Mesenchymal stem cell (in vitro differentiated cells and primary cell): ENCODE data around the gene SLC4A5.

Experiments used
- DNase-seq: peaks from one replicate; pipeline ENCODE4 v3.0.0-alpha.2; 2013
- H2AFZ ChIP-seq: one replicate; pipeline ENCODE4 v1.6.1; 2013; ENCODE audit warnings: low read depth, mild to moderate bottlenecking, control low read depth, inconsistent platforms, low read length, moderate library complexity
- H2AK5ac ChIP-seq: 2 replicates; pipeline ENCODE4 v1.6.1; 2013; ENCODE audit warnings: low read length, moderate library complexity, mild to moderate bottlenecking, inconsistent platforms; ENCODE audit not compliant: severe bottlenecking
- H2BK120ac ChIP-seq: one replicate; pipeline ENCODE4 v1.6.1; 2013; ENCODE audit warnings: low read depth, mild to moderate bottlenecking, inconsistent platforms, low read length, moderate library complexity
- H2BK12ac ChIP-seq, 2 experiments: one replicate each; pipeline ENCODE4 v1.6.1; 2013; ENCODE audit warnings: inconsistent platforms in 2 of 2, low read length in 2 of 2, mild to moderate bottlenecking in 2 of 2, moderate library complexity in 2 of 2, control low read depth in 1 of 2
- H2BK15ac ChIP-seq: one replicate; pipeline ENCODE4 v1.6.1; 2013; ENCODE audit warnings: mild to moderate bottlenecking, low read depth, inconsistent platforms; ENCODE audit not compliant: poor library complexity, severe bottlenecking
- H2BK5ac ChIP-seq: 2 replicates; pipeline ENCODE4 v1.6.1; 2013; ENCODE audit warnings: low read depth, mild to moderate bottlenecking, low read length, control low read depth, inconsistent platforms; ENCODE audit not compliant: poor library complexity, severe bottlenecking
- H3K14ac ChIP-seq, 2 experiments: one replicate each; pipeline ENCODE4 v1.6.1; 2013; ENCODE audit warnings: inconsistent platforms in 2 of 2, low read length in 2 of 2, control low read depth in 1 of 2, mild to moderate bottlenecking in 1 of 2, moderate library complexity in 1 of 2
- H3K18ac ChIP-seq, 2 experiments: one replicate each; pipeline ENCODE4 v1.6.1; 2013; ENCODE audit warnings: inconsistent platforms in 2 of 2, low read length in 2 of 2, control low read depth in 1 of 2, low read depth in 1 of 2, mild to moderate bottlenecking in 1 of 2
- H3K23ac ChIP-seq, 2 experiments: one replicate each; pipeline ENCODE4 v1.6.1; 2013; ENCODE audit warnings: inconsistent platforms in 2 of 2, low read length in 2 of 2, mild to moderate bottlenecking in 2 of 2, moderate library complexity in 2 of 2, control low read depth in 1 of 2
- H3K27ac ChIP-seq: 2 replicates; pipeline ENCODE4 v1.5.1; 2013; ENCODE audit warnings: mild to moderate bottlenecking, moderate library complexity, low read length, control low read depth, inconsistent platforms; ENCODE audit not compliant: poor library complexity, severe bottlenecking
- H3K27me3 ChIP-seq, 2 experiments: 2 replicates each; pipeline versions ENCODE4 v1.6.1 to v1.7.0; 2013; ENCODE audit warnings: low read length in 2 of 2, mild to moderate bottlenecking in 2 of 2, moderate library complexity in 2 of 2, control low read depth in 1 of 2, inconsistent platforms in 1 of 2; ENCODE audit not compliant: control insufficient read depth in 1 of 2, insufficient read depth in 1 of 2
- H3K36me3 ChIP-seq, 2 experiments: 2 replicates each; pipeline versions ENCODE4 v1.6.1 to v1.7.0; 2013; ENCODE audit warnings: low read length in 2 of 2, control low read depth in 1 of 2, inconsistent platforms in 1 of 2, low read depth in 1 of 2, mild to moderate bottlenecking in 1 of 2; ENCODE audit not compliant: insufficient read depth in 2 of 2, control insufficient read depth in 1 of 2
- H3K4ac ChIP-seq, 2 experiments: one replicate each; pipeline ENCODE4 v1.6.1; 2013; ENCODE audit warnings: inconsistent platforms in 2 of 2, low read length in 2 of 2, mild to moderate bottlenecking in 2 of 2, moderate library complexity in 2 of 2, control low read depth in 1 of 2, low read depth in 1 of 2
- H3K4me1 ChIP-seq: 2 replicates; pipeline ENCODE4 v1.6.1; 2013; ENCODE audit warnings: low read depth, low read length, control low read depth; ENCODE audit not compliant: control insufficient read depth, insufficient read depth
- H3K4me2 ChIP-seq: 2 replicates; pipeline ENCODE4 v1.6.1; 2013; ENCODE audit warnings: low read length, mild to moderate bottlenecking, inconsistent platforms; ENCODE audit not compliant: poor library complexity, severe bottlenecking
- H3K4me3 ChIP-seq, 2 experiments: 2 replicates each; pipeline versions ENCODE4 v1.5.1 to v1.7.0; 2013; ENCODE audit warnings: low read length in 2 of 2, mild to moderate bottlenecking in 2 of 2, control low read depth in 1 of 2, low read depth in 1 of 2; ENCODE audit not compliant: insufficient read depth in 1 of 2
- H3K79me1 ChIP-seq: replicated peaks from 2 replicates; pipeline ENCODE4 v1.6.1; 2013; ENCODE audit warnings: mild to moderate bottlenecking, control low read depth, low read length, inconsistent platforms; ENCODE audit not compliant: poor library complexity, severe bottlenecking
- H3K9ac ChIP-seq: 2 replicates; pipeline ENCODE4 v1.7.0; 2013; ENCODE audit warnings: mild to moderate bottlenecking, low read length, moderate library complexity
- H3K9me3 ChIP-seq: 2 replicates; pipeline ENCODE4 v1.7.0; 2013; ENCODE audit warnings: mild to moderate bottlenecking, low read length; ENCODE audit not compliant: control insufficient read depth
- H4K8ac ChIP-seq: one replicate; pipeline ENCODE4 v1.6.1; 2013; ENCODE audit warnings: inconsistent platforms, mild to moderate bottlenecking, low read length, moderate library complexity
- H4K91ac ChIP-seq: one replicate; pipeline ENCODE4 v1.6.1; 2013; ENCODE audit warnings: mild to moderate bottlenecking, low read length, inconsistent platforms
- WGBS: methylation state at CpG from one replicate; pipeline ENCODE4 v1.1.7; 2013; ENCODE audit warnings: mixed read lengths; 5-methylcytosine and 5-hydroxymethylcytosine counted together

The SLC4A5 gene

DNA sequence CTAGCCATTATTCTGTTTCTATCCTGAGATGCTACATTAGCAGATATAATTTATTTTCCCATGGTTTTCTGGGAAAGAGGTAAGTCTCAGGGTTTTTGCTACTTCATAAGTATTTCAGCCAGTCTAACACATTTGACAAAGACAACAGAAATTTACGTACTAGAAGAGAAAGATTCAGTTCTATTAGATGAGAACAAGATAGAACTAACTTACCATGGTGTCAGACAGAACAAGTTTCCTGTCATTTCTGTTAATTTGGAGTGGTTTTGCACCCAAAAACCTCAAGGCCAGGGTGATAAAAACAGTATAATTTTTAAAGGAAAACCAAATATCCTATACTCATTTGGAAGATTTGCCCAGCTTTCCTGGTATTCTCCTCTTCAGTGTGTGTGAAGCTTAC, 15.6 kb downstream of the SLC4A5 start:
- Histone ChIP-seq H3K4me2 (no peak overlapping the region), H3K23ac (no peak overlapping the region), H3K4ac (no peak overlapping the region), H3K4me3 (no peak overlapping the region), H3K36me3 (peaks cover 0 to 27% of the 10 kb centered on the region in 2 experiments), H3K9me3 (no peaks in the 10 kb centered on the region), H2BK15ac (no peak overlapping the region), H3K4me1 (no peaks in the 10 kb centered on the region), H3K9ac (no peak overlapping the region), H2AFZ (no peak overlapping the region), H3K18ac (no peak overlapping the region), H3K27me3 (peaks cover 0 to 9% of the 10 kb centered on the region in 2 experiments), H2BK5ac (no peak overlapping the region), H4K91ac (no peak overlapping the region), H3K79me1 (no peaks in the 10 kb centered on the region), H3K27ac (no peak overlapping the region), H3K14ac (no peak overlapping the region), H2BK120ac (no peak overlapping the region), H2BK12ac (no peak overlapping the region), H2AK5ac (no peak overlapping the region), H4K8ac (no peak overlapping the region)
- no CpG with 5 or more reads among the region's 1 CpG for WGBS
- DNase-seq: no peak

DNA sequence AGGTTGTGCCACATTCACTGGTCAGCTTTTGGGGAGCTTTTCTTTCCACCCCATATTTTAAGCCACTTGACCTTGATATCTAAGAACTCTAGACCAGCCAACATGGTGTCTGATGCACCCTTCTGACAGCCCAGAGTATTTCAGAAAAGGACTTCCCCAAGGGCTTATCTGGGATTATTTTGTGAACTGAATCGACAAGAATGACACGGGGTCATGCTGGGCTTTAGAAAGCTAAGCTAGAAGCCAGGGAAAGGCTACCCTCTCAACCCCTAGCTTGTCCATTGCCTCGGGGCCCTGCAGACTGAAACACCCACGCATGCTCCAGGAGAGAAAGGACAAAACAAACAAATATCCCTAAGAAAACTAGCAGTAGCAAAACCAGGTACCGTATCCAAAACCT, 16.0 kb downstream of the SLC4A5 start:
- Histone ChIP-seq H4K8ac (no peak overlapping the region), H3K36me3 (peaks cover 0 to 27% of the 10 kb centered on the region in 2 experiments), H2BK12ac (no peak overlapping the region), H2BK15ac (no peak overlapping the region), H3K27me3 (peaks cover 0 to 9% of the 10 kb centered on the region in 2 experiments), H3K4me3 (no peak overlapping the region), H3K4me1 (no peaks in the 10 kb centered on the region), H2BK120ac (no peak overlapping the region), H3K27ac (no peak overlapping the region), H2BK5ac (no peak overlapping the region), H3K4me2 (no peak overlapping the region), H3K14ac (no peak overlapping the region), H3K9ac (no peak overlapping the region), H3K23ac (no peak overlapping the region), H3K18ac (no peak overlapping the region), H4K91ac (no peak overlapping the region), H2AFZ (no peak overlapping the region), H3K79me1 (no peaks in the 10 kb centered on the region), H2AK5ac (no peak overlapping the region), H3K9me3 (no peaks in the 10 kb centered on the region), H3K4ac (no peak overlapping the region)
- WGBS: 73% methylated on average over 3 of the region's 5 CpGs
- DNase-seq: no peak

DNA sequence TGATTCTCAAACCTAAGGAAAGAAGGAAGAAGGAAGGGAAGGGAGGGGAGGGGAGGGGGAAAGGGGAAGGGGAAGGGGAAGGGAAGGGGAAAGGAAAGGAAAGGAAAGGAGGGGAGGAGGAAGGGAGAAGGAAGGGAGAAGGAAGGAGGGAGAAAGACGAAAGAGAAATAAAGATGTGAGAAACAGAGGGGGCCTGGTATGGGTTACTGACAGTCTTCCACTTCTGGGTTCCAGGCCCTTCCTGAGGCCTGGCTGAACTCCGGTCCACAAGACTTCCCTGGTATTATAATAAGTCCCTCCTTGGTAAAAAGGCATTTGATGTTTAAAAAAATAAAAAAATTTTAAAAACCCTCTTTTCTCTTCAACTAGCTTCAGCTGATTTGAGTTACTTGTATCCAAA, 17.4 kb downstream of the SLC4A5 start:
- H3K4me3 ChIP-seq: no peak overlapping the region
- H3K27me3 ChIP-seq: peaks cover 0 to 9% of the 10 kb centered on the region in 2 experiments
- H3K27ac ChIP-seq: no peak overlapping the region
- H4K8ac ChIP-seq: no peak overlapping the region
- H2BK12ac ChIP-seq: no peak overlapping the region
- 81% methylated on average over 1 of the region's 2 CpGs for WGBS
- DNase-seq: no peak
- no peak overlapping the region for H3K9ac ChIP-seq
- no peaks in the 10 kb centered on the region for H3K4me1 ChIP-seq
- H3K4ac ChIP-seq: no peak overlapping the region
- no peak overlapping the region for H2AFZ ChIP-seq
- H3K36me3 ChIP-seq: peaks cover 0 to 19% of the 10 kb centered on the region in 2 experiments
- no peaks in the 10 kb centered on the region for H3K9me3 ChIP-seq
- H2BK120ac ChIP-seq: no peak overlapping the region
- H4K91ac ChIP-seq: no peak overlapping the region
- no peak overlapping the region for H2AK5ac ChIP-seq
- H3K23ac ChIP-seq: no peak overlapping the region
- H3K14ac ChIP-seq: no peak overlapping the region
- H3K4me2 ChIP-seq: no peak overlapping the region
- H3K79me1 ChIP-seq: no peaks in the 10 kb centered on the region
- H2BK15ac ChIP-seq: no peak overlapping the region
- no peak overlapping the region for H3K18ac ChIP-seq
- H2BK5ac ChIP-seq: no peak overlapping the region

DNA sequence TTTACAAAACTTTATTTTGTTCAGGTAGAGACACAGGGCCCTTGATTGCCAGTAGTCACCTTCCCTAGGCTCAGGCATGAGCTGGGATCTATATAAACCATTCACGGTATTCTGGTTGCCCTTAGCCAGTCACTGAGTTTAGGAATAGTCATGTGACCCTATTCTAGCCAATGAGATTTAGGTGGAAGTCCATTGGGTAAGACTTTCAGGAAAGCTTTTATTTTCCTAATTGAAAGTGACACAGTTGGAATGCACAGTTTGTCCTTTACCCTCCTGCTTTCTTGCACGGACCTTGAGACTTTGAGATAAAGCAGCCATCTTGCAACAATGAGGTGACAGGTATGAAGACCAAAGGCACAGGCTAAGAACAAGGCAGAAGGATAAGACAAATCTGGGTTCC, 21.5 kb downstream of the SLC4A5 start:
- Histone ChIP-seq H3K18ac (no peak overlapping the region), H2BK5ac (no peak overlapping the region), H3K9ac (no peak overlapping the region), H2AFZ (no peak overlapping the region), H2BK15ac (no peak overlapping the region), H3K4me1 (no peaks in the 10 kb centered on the region), H2BK120ac (no peak overlapping the region), H4K91ac (no peak overlapping the region), H3K27me3 (peaks cover 0 to 6% of the 10 kb centered on the region in 2 experiments), H3K4me2 (no peak overlapping the region), H3K14ac (no peak overlapping the region), H3K23ac (no peak overlapping the region), H2BK12ac (no peak overlapping the region), H3K4ac (no peak overlapping the region), H3K27ac (no peak overlapping the region), H3K79me1 (no peaks in the 10 kb centered on the region), H3K4me3 (no peak overlapping the region), H3K9me3 (no peaks in the 10 kb centered on the region), H3K36me3 (no peaks in the 10 kb centered on the region), H4K8ac (no peak overlapping the region), H2AK5ac (no peak overlapping the region)
- no peak for DNase-seq
- 86% methylated on average over 2 of the region's 2 CpGs for WGBS
